A549 (cell line): Measurements from ENCODE around the gene ETV7. TPM values are rescaled to one million over a fixed set of nuclear protein-coding genes. Genes with fewer than 3 reads are reported as not detected.

Source experiments
- ATAC-seq, 2 experiments: fragments of 200-7000 bp in 1 of 2; fragments of >200 bp in 1 of 2; cut with Nextera tagmentation in 1 of 2; cut with Tn5 transposase in 1 of 2; 3 replicates each; pipeline versions ENCODE4 v1.8.0 to v1.9.1; 2018 to 2020; ENCODE audit warnings: mild to moderate bottlenecking in 1 of 2, moderate library complexity in 1 of 2
- CTCF ChIA-PET: fragments of 300-600 bp; sonication (Branson Sonifier 250); formaldehyde crosslinking; extraction: SDS; loops from one replicate; lab custom pipeline; 2021; ENCODE audit warnings: antibody characterized with exemption, inconsistent platforms; lab: Yijun Ruan, JAX
- POLR2A ChIA-PET: fragments of 350-600 bp; formaldehyde crosslinking; extraction: SDS; loops from one replicate; lab custom pipeline; 2021; ENCODE audit warnings: antibody characterized with exemption, inconsistent platforms; lab: Yijun Ruan, JAX
- DNase-seq, 2 experiments: peaks; one replicate each; pipeline versions ENCODE4 v3.0.0 to v3.0.0-alpha.2; 2011 to 2016; ENCODE audit warnings: low read depth in 1 of 2, low spot score in 1 of 2
- FAIRE-seq: peaks from 2 replicates; lab custom pipeline; 2011; peaks lifted over from hg19 to GRCh38; lab: Jason Lieb, UNC
- H3K27ac ChIP-seq, 2 experiments: fragments of >200 bp; sonication (Bioruptor Twin); formaldehyde crosslinking; 3 replicates each; pipeline ENCODE4 v1.5.1; 2016 to 2017
- H3K4me1 ChIP-seq: fragments of >200 bp; sonication (Bioruptor Twin); formaldehyde crosslinking; 3 replicates; pipeline ENCODE4 v1.6.1; 2016
- H3K4me2 ChIP-seq: fragments of >200 bp; sonication (Bioruptor Twin); formaldehyde crosslinking; 3 replicates; pipeline ENCODE4 v1.6.1; 2016
- H3K4me3 ChIP-seq: fragments of >200 bp; sonication (Bioruptor Twin); formaldehyde crosslinking; 3 replicates; pipeline ENCODE4 v1.5.1; 2016
- H3K9me3 ChIP-seq: fragments of >200 bp; sonication (Bioruptor Twin); formaldehyde crosslinking; 3 replicates; pipeline ENCODE4 v1.6.1; 2016
- CBX2 ChIP-seq: fragments of 200-600 bp; sonication (generic); IDR thresholded peaks from 2 replicates; pipeline ENCODE4 v1.6.1; 2016; ENCODE audit warnings: low read depth, mild to moderate bottlenecking, borderline replicate concordance
- CEBPB ChIP-seq, 2 experiments: fragments of >200 bp in 1 of 2; sonication (Bioruptor Twin) in 1 of 2; formaldehyde crosslinking in 1 of 2; IDR thresholded peaks; 2 replicates each; pipeline ENCODE4 v1.6.1; 2012 to 2016
- EP300 ChIP-seq, 2 experiments: fragments of >200 bp; sonication (Bioruptor Twin); formaldehyde crosslinking; IDR thresholded peaks; 2 replicates in 1 of 2; 3 replicates in 1 of 2; pipeline ENCODE4 v1.6.1; 2016 to 2017
- ESRRA ChIP-seq: fragments of 150-350 bp; IDR thresholded peaks from 2 replicates; pipeline ENCODE4 v1.6.1; 2014; ENCODE audit warnings: mild to moderate bottlenecking, low read length, borderline replicate concordance
- GATA3 ChIP-seq: IDR thresholded peaks from 2 replicates; pipeline ENCODE4 v1.6.1; 2012; ENCODE audit warnings: borderline replicate concordance
- HOXB13 ChIP-seq: fragments of 250-450 bp; sonication (Bioruptor Pico); IDR thresholded peaks from 2 replicates; pipeline ENCODE4 v1.5.0; 2020; ENCODE audit warnings: low read depth, mild to moderate bottlenecking, moderate library complexity
- HOXB5 ChIP-seq: fragments of 250-450 bp; sonication (Bioruptor Pico); IDR thresholded peaks from 2 replicates; pipeline ENCODE4 v1.5.0; 2020; ENCODE audit warnings: mild to moderate bottlenecking, moderate library complexity
- JUNB ChIP-seq: fragments of >200 bp; sonication (Bioruptor Twin); formaldehyde crosslinking; IDR thresholded peaks from 2 replicates; pipeline ENCODE4 v1.6.1; 2016
- KDM5A ChIP-seq: fragments of 200-600 bp; sonication (generic); IDR thresholded peaks from 2 replicates; pipeline ENCODE4 v1.6.1; 2016; ENCODE audit warnings: antibody characterized with exemption, mild to moderate bottlenecking
- NFE2L2 ChIP-seq: fragments of 150-350 bp; conservative IDR thresholded peaks from 2 replicates; pipeline ENCODE4 v1.6.1; 2014; ENCODE audit warnings: low read length
- NR3C1 ChIP-seq: fragments of >200 bp; sonication (Bioruptor Twin); formaldehyde crosslinking; IDR thresholded peaks from 3 replicates; pipeline ENCODE4 v1.6.1; 2017
- POLR2AphosphoS2 ChIP-seq: conservative IDR thresholded peaks from 2 replicates; pipeline ENCODE4 v1.6.1; 2012; ENCODE audit warnings: low read length, improper control_type of control experiment, inconsistent platforms
- RARB ChIP-seq: fragments of 250-450 bp; sonication (Bioruptor Pico); IDR thresholded peaks from 2 replicates; pipeline ENCODE4 v1.8.0; 2021; ENCODE audit warnings: mild to moderate bottlenecking, moderate library complexity
- RFX5 ChIP-seq: fragments of 450-650 bp; IDR thresholded peaks from 2 replicates; pipeline ENCODE4 v1.7.1; 2014; ENCODE audit warnings: antibody characterized with exemption, mild to moderate bottlenecking, moderate library complexity
- RNF2 ChIP-seq: fragments of 200-600 bp; sonication (generic); IDR thresholded peaks from 2 replicates; pipeline ENCODE4 v1.6.1; 2016; ENCODE audit warnings: low read depth, mild to moderate bottlenecking, antibody characterized with exemption, moderate library complexity, borderline replicate concordance
- SREBF2 ChIP-seq: fragments of 450-650 bp; IDR thresholded peaks from 2 replicates; pipeline ENCODE4 v1.6.1; 2014; ENCODE audit warnings: mild to moderate bottlenecking, moderate library complexity
- TP53 ChIP-seq: fragments of 250-450 bp; sonication (Bioruptor Pico); IDR thresholded peaks from 2 replicates; pipeline ENCODE4 v1.5.0; 2021; ENCODE audit warnings: mild to moderate bottlenecking, moderate library complexity
- ZC3H11A ChIP-seq: fragments of 450-650 bp; IDR thresholded peaks from 2 replicates; pipeline ENCODE4 v1.6.1; 2014; ENCODE audit warnings: antibody characterized with exemption, mild to moderate bottlenecking
- ZFP36 ChIP-seq: fragments of 450-650 bp; IDR thresholded peaks from 2 replicates; pipeline ENCODE4 v1.6.1; 2014; ENCODE audit warnings: borderline replicate concordance; ENCODE audit not compliant: partially characterized antibody
- WGBS: methylation state at CpG from one replicate; pipeline ENCODE4 v1.1.6; 2017; ENCODE audit errors: missing lambda C conversion rate; 5-methylcytosine and 5-hydroxymethylcytosine counted together
- polyA plus RNA-seq, 4 experiments: library from polyadenylated mRNA; depleted of rRNA in 3 of 4; stranded (reverse); fragments of >200 nt; fragmentation: RNase III in 1 of 4; extraction: RNeasy Plus Mini Kit Qiagen cat#74134 plus additional on column Dnase treatment in 1 of 4; gene quantifications; 2 replicates in 3 of 4; 3 replicates in 1 of 4; pipeline ENCODE4 v1.2.3, GENCODE V29; 2011 to 2017
- TF ChIP-seq, protein P1 (sequence below): fragments of 200-600 bp; sonication (generic); IDR thresholded peaks from 2 replicates; pipeline ENCODE4 v1.6.1; 2016; ENCODE audit warnings: antibody characterized with exemption, mild to moderate bottlenecking, moderate library complexity
- TF ChIP-seq, protein P2 (sequence below): fragments of 250-450 bp; sonication (Bioruptor Pico); IDR thresholded peaks from 2 replicates; pipeline ENCODE4 v1.5.0; 2020; ENCODE audit warnings: low read depth, mild to moderate bottlenecking, moderate library complexity
- TF ChIP-seq, protein P3 (sequence below): fragments of 450-650 bp; IDR thresholded peaks from 2 replicates; pipeline ENCODE4 v1.6.1; 2014; ENCODE audit warnings: antibody characterized with exemption

ETV7 gene
- polyA plus RNA-seq, 2 of the 4 experiments (the other 2 are of a cell fraction) = 0.05 TPM; not detected in 1

DNA sequence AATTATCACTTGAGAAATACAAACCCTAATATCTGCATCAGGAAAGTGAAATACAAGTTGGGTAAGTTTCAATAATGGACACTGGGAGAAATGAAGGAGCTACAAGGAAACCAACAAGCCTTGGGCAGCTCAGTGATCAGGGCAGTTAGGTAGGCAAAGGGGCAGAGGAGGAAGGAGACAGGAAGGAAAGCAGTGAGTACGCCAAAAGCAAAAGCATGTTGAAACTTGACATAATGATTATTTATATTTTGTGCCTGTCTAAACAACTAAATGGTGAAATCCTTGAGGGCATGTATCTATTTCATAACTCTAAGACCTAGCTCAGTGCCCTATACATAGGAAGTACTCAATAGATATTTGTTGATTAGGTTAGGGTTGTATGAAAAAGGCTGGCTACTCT, 31.8 kb upstream of the ETV7 start (continued):
- TF ChIP-seq ZC3H11A (no peak), HOXB13 (no peak), CEBPB (IDR thresholded peaks at IDR 0.05) (no peak), POLR2AphosphoS2 (no peak)

DNA sequence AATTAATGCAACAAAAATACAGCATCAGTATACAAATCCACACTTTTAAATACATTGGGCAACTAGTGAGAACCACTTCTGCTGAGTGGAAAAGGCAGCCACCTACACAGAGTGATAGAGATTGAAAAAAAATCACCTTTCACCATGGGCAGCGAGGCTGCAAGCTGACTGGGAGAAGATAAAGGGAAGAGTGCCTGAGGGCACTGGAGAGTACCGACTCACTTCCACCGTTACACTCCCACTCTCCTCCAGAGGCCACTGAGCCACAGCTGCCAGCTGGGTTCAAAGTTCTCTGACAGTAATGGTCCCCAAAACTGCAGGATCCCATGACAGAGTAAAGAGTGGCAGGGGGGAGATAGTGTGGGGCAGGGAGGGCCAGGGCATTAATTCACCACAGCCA, 31.1 kb upstream of the ETV7 start:
- H3K27ac ChIP-seq = no peak overlapping the region
- H3K4me2 ChIP-seq = no peak overlapping the region
- WGBS = 51% methylated on average over 3 of the region's 3 CpGs
- H3K9me3 ChIP-seq = no peaks in the 10 kb centered on the region
- ATAC-seq (no peak), DNase-seq (no peak), FAIRE-seq (no peak)
- POLR2A ChIA-PET = no interaction called here
- TF ChIP-seq HOXB5 (CRISPR knock-in tag) = no peak
- TF ChIP-seq GATA3 = no peak
- TF ChIP-seq, protein P1, sequence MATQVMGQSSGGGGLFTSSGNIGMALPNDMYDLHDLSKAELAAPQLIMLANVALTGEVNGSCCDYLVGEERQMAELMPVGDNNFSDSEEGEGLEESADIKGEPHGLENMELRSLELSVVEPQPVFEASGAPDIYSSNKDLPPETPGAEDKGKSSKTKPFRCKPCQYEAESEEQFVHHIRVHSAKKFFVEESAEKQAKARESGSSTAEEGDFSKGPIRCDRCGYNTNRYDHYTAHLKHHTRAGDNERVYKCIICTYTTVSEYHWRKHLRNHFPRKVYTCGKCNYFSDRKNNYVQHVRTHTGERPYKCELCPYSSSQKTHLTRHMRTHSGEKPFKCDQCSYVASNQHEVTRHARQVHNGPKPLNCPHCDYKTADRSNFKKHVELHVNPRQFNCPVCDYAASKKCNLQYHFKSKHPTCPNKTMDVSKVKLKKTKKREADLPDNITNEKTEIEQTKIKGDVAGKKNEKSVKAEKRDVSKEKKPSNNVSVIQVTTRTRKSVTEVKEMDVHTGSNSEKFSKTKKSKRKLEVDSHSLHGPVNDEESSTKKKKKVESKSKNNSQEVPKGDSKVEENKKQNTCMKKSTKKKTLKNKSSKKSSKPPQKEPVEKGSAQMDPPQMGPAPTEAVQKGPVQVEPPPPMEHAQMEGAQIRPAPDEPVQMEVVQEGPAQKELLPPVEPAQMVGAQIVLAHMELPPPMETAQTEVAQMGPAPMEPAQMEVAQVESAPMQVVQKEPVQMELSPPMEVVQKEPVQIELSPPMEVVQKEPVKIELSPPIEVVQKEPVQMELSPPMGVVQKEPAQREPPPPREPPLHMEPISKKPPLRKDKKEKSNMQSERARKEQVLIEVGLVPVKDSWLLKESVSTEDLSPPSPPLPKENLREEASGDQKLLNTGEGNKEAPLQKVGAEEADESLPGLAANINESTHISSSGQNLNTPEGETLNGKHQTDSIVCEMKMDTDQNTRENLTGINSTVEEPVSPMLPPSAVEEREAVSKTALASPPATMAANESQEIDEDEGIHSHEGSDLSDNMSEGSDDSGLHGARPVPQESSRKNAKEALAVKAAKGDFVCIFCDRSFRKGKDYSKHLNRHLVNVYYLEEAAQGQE = no peak
- no peak for TF ChIP-seq NFE2L2
- no peak for TF ChIP-seq NR3C1
- TF ChIP-seq ESRRA = no peak
- no peak for TF ChIP-seq ZFP36
- no peak for TF ChIP-seq CBX2
- no peak for TF ChIP-seq JUNB
- no peak for TF ChIP-seq RNF2
- TF ChIP-seq RFX5 = no peak
- TF ChIP-seq EP300 (IDR thresholded peaks at IDR 0.05) = no peak
- TF ChIP-seq, protein P2, sequence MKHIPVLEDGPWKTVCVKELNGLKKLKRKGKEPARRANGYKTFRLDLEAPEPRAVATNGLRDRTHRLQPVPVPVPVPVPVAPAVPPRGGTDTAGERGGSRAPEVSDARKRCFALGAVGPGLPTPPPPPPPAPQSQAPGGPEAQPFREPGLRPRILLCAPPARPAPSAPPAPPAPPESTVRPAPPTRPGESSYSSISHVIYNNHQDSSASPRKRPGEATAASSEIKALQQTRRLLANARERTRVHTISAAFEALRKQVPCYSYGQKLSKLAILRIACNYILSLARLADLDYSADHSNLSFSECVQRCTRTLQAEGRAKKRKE (CRISPR knock-in tag) = no peak
- TF ChIP-seq RARB (CRISPR knock-in tag) = no peak
- H3K4me1 ChIP-seq = peaks cover 3% of the 10 kb centered on the region; the same call in 2 of the 3 replicates
- no peak overlapping the region for H3K4me3 ChIP-seq
- CTCF ChIA-PET = no interaction called here

DNA sequence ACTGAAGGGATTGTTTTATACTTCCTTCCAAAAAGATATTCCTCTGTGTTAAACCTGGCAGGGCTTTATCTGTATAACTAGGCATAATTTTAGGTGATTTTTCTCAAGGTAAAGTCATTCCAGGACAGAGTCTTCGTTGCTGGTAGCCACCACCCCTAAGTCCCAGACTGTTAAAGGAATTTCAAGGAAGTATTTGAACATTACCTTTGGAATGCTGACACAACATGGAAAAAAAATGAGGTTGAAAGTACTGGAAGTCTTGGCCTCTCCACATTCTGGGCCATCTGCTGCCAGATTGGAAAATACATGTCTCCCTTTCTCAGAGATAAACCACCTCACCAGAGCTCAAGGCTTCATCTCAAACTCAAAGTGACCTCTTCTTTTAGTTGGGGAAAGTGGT, 27.0 kb upstream of the ETV7 start:
- FAIRE-seq = no peak
- H3K4me2 ChIP-seq = no peak overlapping the region
- H3K9me3 ChIP-seq = no peaks in the 10 kb centered on the region
- TF ChIP-seq, protein P3, sequence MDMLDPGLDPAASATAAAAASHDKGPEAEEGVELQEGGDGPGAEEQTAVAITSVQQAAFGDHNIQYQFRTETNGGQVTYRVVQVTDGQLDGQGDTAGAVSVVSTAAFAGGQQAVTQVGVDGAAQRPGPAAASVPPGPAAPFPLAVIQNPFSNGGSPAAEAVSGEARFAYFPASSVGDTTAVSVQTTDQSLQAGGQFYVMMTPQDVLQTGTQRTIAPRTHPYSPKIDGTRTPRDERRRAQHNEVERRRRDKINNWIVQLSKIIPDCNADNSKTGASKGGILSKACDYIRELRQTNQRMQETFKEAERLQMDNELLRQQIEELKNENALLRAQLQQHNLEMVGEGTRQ = no peak
- TF ChIP-seq SREBF2 (no peak), RNF2 (no peak), KDM5A (no peak), NR3C1 (no peak), TP53 (CRISPR knock-in tag) (no peak)
- CTCF ChIA-PET = no interaction called here
- H3K27ac ChIP-seq = no peak overlapping the region
- WGBS = 6% methylated on average over 1 of the region's 1 CpG
- DNase-seq = peak in 1 of 2 experiments; percentile 7
- no peaks in the 10 kb centered on the region for H3K4me1 ChIP-seq
- POLR2A ChIA-PET = interaction anchor here (0.5 kb wide), 1 partner anchor 142 kb away, joined by 3 read pairs; no protein-coding TSS in a partner anchor
- H3K4me3 ChIP-seq = no peak overlapping the region
- ATAC-seq = no peak
